ENCODE measurements around the gene MPPED1.

Gene MPPED1

GRCh38 chr22:43392385-43392989 lies 19.3 kb upstream of the MPPED1 start:
- no peak for DNase-seq (ENCODE audit: low read depth in 1 of 2, low spot score in 1 of 2)

GRCh38 chr22:43393132-43393843 lies 18.5 kb upstream of the MPPED1 start:
- no peak for DNase-seq (ENCODE audit: low read depth in 1 of 2, low spot score in 1 of 2)

- DNase-seq (ENCODE audit: low read depth in 1 of 2, low spot score in 1 of 2) = no peak
Measured at GRCh38 chr22:43393844-43394474, 17.9 kb upstream of the MPPED1 start.

GRCh38 chr22:43395086-43395695 lies 16.6 kb upstream of the MPPED1 start:
- DNase-seq (ENCODE audit: low read depth in 1 of 2, low spot score in 1 of 2) = no peak

GRCh38 chr22:43396321-43396933 lies 15.4 kb upstream of the MPPED1 start:
- DNase-seq (ENCODE audit: low read depth in 1 of 2, low spot score in 1 of 2) = no peak

- DNase-seq (ENCODE audit: low read depth in 1 of 2, low spot score in 1 of 2) = no peak
Measured at GRCh38 chr22:43396934-43397457, 14.8 kb upstream of the MPPED1 start.

GRCh38 chr22:43397766-43398165 lies 14.0 kb upstream of the MPPED1 start:
- DNase-seq (ENCODE audit: low read depth in 1 of 2, low spot score in 1 of 2) = no peak

- DNase-seq (ENCODE audit: low read depth in 1 of 2, low spot score in 1 of 2) = no peak
Measured at GRCh38 chr22:43398246-43398645, 13.6 kb upstream of the MPPED1 start.

GRCh38 chr22:43398910-43399309 lies 12.9 kb upstream of the MPPED1 start:
- no peak for DNase-seq (ENCODE audit: low read depth in 1 of 2, low spot score in 1 of 2)

- DNase-seq (ENCODE audit: low read depth in 1 of 2, low spot score in 1 of 2) = no peak
Measured at GRCh38 chr22:43399338-43399979, 12.4 kb upstream of the MPPED1 start.

- no peak for DNase-seq (ENCODE audit: low read depth in 1 of 2, low spot score in 1 of 2)
Measured at GRCh38 chr22:43399980-43400358, 11.8 kb upstream of the MPPED1 start.

GRCh38 chr22:43400449-43400848 lies 11.4 kb upstream of the MPPED1 start:
- DNase-seq (ENCODE audit: low read depth in 1 of 2, low spot score in 1 of 2) = no peak

- no peak for DNase-seq (ENCODE audit: low read depth in 1 of 2, low spot score in 1 of 2)
Measured at GRCh38 chr22:43401233-43401632, 10.6 kb upstream of the MPPED1 start.

GRCh38 chr22:43401661-43402060 lies 10.2 kb upstream of the MPPED1 start:
- no peak for DNase-seq (ENCODE audit: low read depth in 1 of 2, low spot score in 1 of 2)

- no peak for DNase-seq (ENCODE audit: low read depth in 1 of 2, low spot score in 1 of 2)
Measured at GRCh38 chr22:43402128-43402527, 9.7 kb upstream of the MPPED1 start.

- DNase-seq (ENCODE audit: low read depth in 1 of 2, low spot score in 1 of 2) = no peak
Measured at GRCh38 chr22:43404673-43405385, 7.0 kb upstream of the MPPED1 start.

- no peak for DNase-seq (ENCODE audit: low read depth in 1 of 2, low spot score in 1 of 2)
Measured at GRCh38 chr22:43406186-43406790, 5.5 kb upstream of the MPPED1 start.

- DNase-seq (ENCODE audit: low read depth in 1 of 2, low spot score in 1 of 2) = no peak
Measured at GRCh38 chr22:43407591-43407990, 4.2 kb upstream of the MPPED1 start.

GRCh38 chr22:43408009-43408408 lies 3.8 kb upstream of the MPPED1 start:
- no peak for DNase-seq (ENCODE audit: low read depth in 1 of 2, low spot score in 1 of 2)

GRCh38 chr22:43409046-43409445 lies 2.8 kb upstream of the MPPED1 start:
- no peak for DNase-seq (ENCODE audit: low read depth in 1 of 2, low spot score in 1 of 2)

Measured in activated T-helper 1 cell treated with anti-CD3 and anti-CD28 coated beads, Interleukin-2, amount 50 U/mL, for 16 hours (primary cell).